Stomach smooth muscle (tissue), 2 donors: ENCODE results near the gene ZNF770.
"Not testable (repeated sequence)": the region's sequence is repeated elsewhere in the genome, so short reads cannot be mapped to it uniquely, and the experiment has no call there.

Source experiments
- H3K27ac ChIP-seq: one replicate; pipeline ENCODE4 v1.7.0; 2013; ENCODE audit warnings: mild to moderate bottlenecking, low read length, inconsistent platforms
- H3K27me3 ChIP-seq, 2 donors: one replicate each; pipeline ENCODE4 v1.7.0; 2013; ENCODE audit warnings: low read length in 2 of 2; ENCODE audit not compliant: insufficient read depth in 2 of 2, control insufficient read depth in 1 of 2
- H3K36me3 ChIP-seq, 2 donors: one replicate each; pipeline ENCODE4 v1.7.0; 2013; ENCODE audit warnings: low read length in 2 of 2; ENCODE audit not compliant: control insufficient read depth in 2 of 2, insufficient read depth in 2 of 2
- H3K4me1 ChIP-seq: one replicate; pipeline ENCODE4 v1.7.0; 2013; ENCODE audit warnings: low read length; ENCODE audit not compliant: control insufficient read depth, insufficient read depth
- H3K4me3 ChIP-seq, 2 donors: one replicate each; pipeline ENCODE4 v1.7.0; 2013; ENCODE audit warnings: low read length in 2 of 2
- H3K9ac ChIP-seq, 2 donors: one replicate each; pipeline ENCODE4 v1.7.0; 2013; ENCODE audit warnings: low read length in 2 of 2, mild to moderate bottlenecking in 1 of 2
- H3K9me3 ChIP-seq, 2 donors: one replicate each; pipeline ENCODE4 v1.7.0; 2013; ENCODE audit warnings: low read length in 2 of 2; ENCODE audit not compliant: control insufficient read depth in 2 of 2
- donor health status: healthy.
- donor health status: Pancreatic carcinoma.

Gene ZNF770

DNA sequence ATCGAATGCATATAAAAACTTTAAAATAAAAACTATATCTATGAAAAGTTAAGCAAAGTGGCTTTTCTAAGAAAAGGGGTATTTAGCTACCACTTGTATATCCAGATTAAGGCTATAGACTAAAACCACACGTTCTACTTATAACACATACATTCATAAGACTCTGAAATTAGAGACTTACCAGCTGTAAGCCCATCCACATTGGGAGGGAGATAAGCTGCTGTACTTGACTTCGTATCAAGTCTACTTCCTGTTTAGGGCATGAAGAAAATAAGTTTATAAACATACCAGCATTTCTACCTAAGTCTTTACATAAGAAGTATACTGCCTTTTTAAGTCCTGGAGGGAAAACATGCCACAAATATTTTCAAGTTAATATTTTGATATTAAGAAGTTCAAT, 46.3 kb downstream of the ZNF770 start:
- H3K9me3 ChIP-seq, result no peaks in the 10 kb centered on the region
- H3K27ac ChIP-seq, result no peak overlapping the region
- no peaks in the 10 kb centered on the region for H3K27me3 ChIP-seq
- peaks cover 11 to 24% of the 10 kb centered on the region in 2 donors for H3K36me3 ChIP-seq
- no peaks in the 10 kb centered on the region for H3K4me1 ChIP-seq
- no peak overlapping the region for H3K9ac ChIP-seq
- no peak overlapping the region for H3K4me3 ChIP-seq

- no peaks in the 10 kb centered on the region for H3K4me1 ChIP-seq
- no peaks in the 10 kb centered on the region for H3K9me3 ChIP-seq
- no peak overlapping the region for H3K4me3 ChIP-seq
- no peak overlapping the region for H3K9ac ChIP-seq
- no peak overlapping the region for H3K27ac ChIP-seq
- H3K36me3 ChIP-seq, result peaks cover 14 to 24% of the 10 kb centered on the region in 2 donors
- no peaks in the 10 kb centered on the region for H3K27me3 ChIP-seq
Measured at GRCh38 chr15:34941185-34941698, 46.8 kb downstream of the ZNF770 start.

DNA sequence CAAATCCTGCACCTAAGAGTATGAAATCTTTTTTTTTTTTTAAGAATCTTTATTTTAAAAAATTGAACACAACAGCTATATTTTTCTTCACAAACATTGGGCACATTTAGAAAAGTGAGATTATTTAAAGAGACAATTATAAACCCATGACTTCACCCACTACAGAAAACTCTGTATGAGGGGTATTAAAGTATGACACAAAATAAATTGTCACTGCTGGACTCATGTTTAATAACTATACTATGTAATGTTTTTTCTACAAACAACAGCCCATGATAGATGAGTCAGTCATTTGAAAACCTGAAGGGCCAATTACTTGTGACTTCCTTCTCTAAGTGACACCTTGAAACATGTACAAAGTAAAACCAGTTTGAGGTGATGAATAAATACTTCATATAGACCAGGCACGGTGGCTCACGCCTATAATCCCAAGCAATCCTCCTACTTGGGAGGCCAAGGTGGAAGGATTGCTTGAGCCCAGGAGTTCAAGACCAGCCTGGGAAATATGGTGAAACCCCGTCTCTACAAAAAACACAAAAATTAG, 54.6 kb downstream of the ZNF770 start:
- Histone ChIP-seq H3K27ac (no peak overlapping the region), H3K9ac (no peak overlapping the region), H3K4me1 (no peaks in the 10 kb centered on the region), H3K4me3 (no peak overlapping the region), H3K9me3 (no peaks in the 10 kb centered on the region), H3K27me3 (no peaks in the 10 kb centered on the region), H3K36me3 (peaks cover 20 to 33% of the 10 kb centered on the region in 2 donors)

- not testable (repeated sequence) for H3K4me3 ChIP-seq, H3K27ac ChIP-seq, H3K4me1 ChIP-seq, H3K27me3 ChIP-seq, H3K9me3 ChIP-seq, H3K9ac ChIP-seq
- H3K36me3 ChIP-seq, result peaks cover 20 to 29% of the 10 kb centered on the region in 2 donors
Measured at GRCh38 chr15:34928349-34928748, 59.7 kb downstream of the ZNF770 start.
